ENCODE measurements around the gene MROH2A.

- no peak for TF ChIP-seq CTCF (IDR thresholded peaks at IDR 0.05; ENCODE audit: low read depth, low read length)
- no peak for TF ChIP-seq EZH2phosphoT487 (IDR thresholded peaks at IDR 0.05; ENCODE audit: low read depth)
Measured at GRCh38 chr2:233832869-233833311, 54.8 kb downstream of the MROH2A start.
